ENCODE data around the gene SDR39U1. TPM values are rescaled to one million over a fixed set of nuclear protein-coding genes. Genes with fewer than 3 reads are reported as not detected.

SDR39U1 gene
- polyA plus RNA-seq, 1 donor from 2014 or later, result 94.0 TPM

DNA sequence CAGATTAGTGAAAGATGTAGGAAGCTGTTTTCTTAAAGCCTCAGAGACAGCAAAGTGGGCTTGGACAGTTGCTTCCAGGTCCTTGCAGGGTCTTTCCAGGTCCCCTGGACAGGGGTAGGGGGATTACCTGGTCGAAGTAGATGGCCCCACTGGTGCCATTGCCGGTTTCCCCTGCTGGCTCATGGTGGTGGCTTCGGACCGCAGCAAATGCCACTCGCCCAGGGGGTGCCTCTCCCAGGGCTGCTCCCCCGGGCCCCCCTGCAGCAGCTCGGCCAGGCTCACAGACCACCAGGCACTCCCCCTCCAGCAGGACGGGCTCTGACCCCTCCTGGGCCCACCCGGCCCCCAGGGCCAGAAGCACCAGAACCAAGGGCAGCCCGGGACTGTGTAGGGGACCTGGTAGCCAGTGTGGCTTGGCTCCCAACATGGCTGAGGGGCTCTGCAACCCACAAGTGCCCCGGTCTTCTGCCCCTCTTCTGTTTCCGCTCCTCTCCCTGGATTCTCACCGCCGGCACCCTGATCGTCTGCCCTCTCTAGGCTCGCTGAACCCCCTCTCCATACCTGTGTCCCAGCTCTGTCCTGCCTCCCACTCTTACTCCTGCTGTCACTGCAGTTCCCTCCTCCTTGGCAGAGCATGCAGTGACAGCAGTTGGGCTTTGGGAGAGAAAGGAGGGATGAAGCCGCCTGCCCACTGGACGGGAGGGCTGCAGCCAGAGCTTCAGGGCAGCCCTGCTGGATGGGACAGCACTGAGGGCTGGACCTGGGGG, 13.8 kb downstream of the SDR39U1 start:
- Mint-ChIP-seq H3K4me3 (peak overlapping the region; percentile 86 to 95 (median 90)), H3K27me3 (no peaks in the 10 kb centered on the region), H3K9me3 (no peaks in the 10 kb centered on the region), H3K4me1 (peaks cover 8 to 17% (median 12%) of the 10 kb centered on the region in 3 donors), H3K27ac (peak overlapping the region; percentile 97 to 100 (median 99)), H3K36me3 (peaks cover 3% of the 10 kb centered on the region)

DNA sequence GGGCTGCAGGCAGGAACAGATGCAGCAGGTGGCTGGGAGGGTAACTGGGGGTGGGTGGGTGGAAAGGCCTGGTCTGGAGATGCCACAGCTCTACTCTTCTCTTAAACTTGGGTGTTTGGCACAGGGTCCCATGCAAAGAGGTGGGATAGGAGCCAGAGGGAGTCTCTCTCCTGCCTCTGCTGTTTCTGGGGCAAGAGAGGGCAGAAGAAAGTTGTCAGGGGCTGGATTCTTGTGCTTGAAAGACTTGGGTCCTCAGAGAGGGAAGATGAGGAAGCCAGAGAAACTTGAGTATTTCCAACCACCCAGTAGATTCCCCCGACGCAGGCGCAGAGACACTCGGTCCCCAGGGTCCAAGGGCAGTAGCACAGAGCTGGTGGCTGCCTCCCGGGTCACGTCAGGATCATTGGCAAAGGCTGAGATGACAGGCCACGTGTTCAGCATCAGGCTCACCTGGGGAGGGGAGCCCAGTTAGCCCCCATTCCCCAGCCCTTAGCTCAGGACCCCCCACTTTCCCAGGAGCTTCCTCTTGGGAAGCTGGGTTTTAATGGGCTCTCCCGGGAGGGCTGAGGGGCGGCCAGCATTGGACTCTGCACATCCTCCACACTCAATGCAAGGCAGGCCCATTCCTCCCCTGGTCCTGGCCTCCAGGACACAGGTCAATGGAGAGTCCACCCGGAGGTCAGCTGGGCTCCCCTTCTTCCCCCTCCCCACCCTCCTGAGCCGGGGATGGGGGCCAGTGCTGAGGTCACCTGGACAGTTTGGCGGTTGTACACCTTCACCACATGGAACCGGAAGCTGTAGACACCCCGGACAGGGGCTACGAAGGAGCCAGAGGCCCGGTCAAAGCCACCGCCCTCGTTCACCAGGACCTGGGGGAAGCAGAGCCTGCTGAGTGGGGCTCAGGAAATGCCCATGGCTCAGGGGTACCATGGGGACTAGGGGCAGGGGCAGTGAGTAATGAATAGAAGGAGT, 14.8 kb downstream of the SDR39U1 start:
- H3K27me3 Mint-ChIP-seq, result no peaks in the 10 kb centered on the region
- no peaks in the 10 kb centered on the region for H3K9me3 Mint-ChIP-seq
- peaks cover 2% of the 10 kb centered on the region for H3K36me3 Mint-ChIP-seq
- peak overlapping the region in 2 of 4 donors; percentile 74 to 80 for H3K4me3 Mint-ChIP-seq
- peaks cover 8 to 17% (median 12%) of the 10 kb centered on the region in 3 donors for H3K4me1 Mint-ChIP-seq
- H3K27ac Mint-ChIP-seq, result peak overlapping the region; percentile 23 to 82 (median 40)

DNA sequence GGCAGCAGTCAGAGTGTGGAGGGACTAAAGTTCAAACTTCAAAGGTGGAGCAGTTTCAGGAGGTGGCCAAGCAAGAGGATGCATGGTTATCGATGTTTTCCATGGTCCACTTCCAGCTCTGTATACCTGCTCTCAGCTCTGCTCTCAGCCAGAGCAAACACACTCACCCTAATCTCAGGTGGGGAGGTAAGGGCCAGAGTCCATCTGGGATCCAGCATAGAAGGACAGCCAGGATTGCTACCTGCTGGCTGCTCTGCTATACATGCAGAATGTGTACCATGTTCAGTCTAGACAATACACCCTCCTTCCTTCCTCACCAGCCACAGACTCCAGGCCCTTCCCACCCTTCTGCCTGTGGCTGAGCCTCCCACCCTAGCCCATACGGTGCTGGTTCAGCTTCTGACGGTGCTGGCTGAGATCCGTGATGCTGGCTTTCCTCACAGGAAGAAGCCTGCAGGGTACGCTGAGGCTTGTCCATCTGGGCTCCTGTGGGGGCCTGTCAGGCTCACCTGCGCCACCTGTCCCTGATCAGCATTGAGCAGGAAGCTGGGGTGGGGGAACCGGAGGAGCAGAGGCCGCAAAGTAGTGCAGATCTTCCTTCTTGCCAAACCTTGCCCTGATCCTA, 15.6 kb downstream of the SDR39U1 start:
- Mint-ChIP-seq H3K27ac (peak overlapping the region in 2 of 3 donors; percentile 74 to 82), H3K27me3 (no peaks in the 10 kb centered on the region), H3K4me3 (peak overlapping the region in 2 of 4 donors; percentile 45 to 58), H3K4me1 (peaks cover 8 to 17% (median 12%) of the 10 kb centered on the region in 3 donors), H3K9me3 (no peaks in the 10 kb centered on the region), H3K36me3 (no peaks in the 10 kb centered on the region)

DNA sequence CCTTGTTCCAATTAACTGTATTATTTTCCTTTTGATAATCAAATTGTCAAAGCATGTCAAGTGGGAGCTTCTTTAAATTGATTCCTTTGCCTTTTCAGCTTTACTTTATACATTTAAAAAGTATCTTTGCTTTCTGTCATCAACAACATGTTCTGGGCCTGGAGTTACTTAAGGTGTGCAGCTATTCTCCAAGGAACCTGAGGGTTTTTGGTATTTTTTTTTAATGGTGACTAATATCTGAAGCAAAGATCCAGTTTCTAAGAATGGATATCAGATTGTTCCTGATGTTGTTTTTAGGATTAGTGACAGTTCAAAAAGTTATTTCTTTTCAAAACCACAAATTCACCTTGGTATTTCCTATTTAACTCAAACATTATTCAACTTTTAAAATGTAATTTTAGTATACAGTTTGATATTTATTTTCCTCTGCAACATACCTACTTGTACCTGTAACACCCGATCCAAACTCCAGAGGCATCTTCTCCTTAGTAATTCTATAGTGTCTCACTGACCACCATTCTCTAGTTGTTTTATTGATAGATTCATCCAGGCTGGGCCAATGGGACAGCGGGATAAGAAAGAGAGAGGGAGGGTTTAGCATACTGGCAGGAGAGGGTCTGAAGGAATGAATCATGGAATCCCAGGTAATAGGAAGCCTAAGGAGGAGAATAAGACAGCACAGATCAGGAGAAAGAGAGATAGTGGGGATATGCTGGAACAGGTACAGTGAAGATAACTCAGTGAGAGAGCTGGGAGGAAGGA, 16.2 kb downstream of the SDR39U1 start:
- no peaks in the 10 kb centered on the region for H3K9me3 Mint-ChIP-seq
- peak overlapping the region in 1 of 3 donors; percentile 74 for H3K27ac Mint-ChIP-seq
- peaks cover 6 to 12% (median 8%) of the 10 kb centered on the region in 3 donors for H3K4me1 Mint-ChIP-seq
- H3K36me3 Mint-ChIP-seq, result no peaks in the 10 kb centered on the region
- H3K27me3 Mint-ChIP-seq, result no peaks in the 10 kb centered on the region
- peak overlapping the region in 1 of 4 donors; percentile 66 for H3K4me3 Mint-ChIP-seq

DNA sequence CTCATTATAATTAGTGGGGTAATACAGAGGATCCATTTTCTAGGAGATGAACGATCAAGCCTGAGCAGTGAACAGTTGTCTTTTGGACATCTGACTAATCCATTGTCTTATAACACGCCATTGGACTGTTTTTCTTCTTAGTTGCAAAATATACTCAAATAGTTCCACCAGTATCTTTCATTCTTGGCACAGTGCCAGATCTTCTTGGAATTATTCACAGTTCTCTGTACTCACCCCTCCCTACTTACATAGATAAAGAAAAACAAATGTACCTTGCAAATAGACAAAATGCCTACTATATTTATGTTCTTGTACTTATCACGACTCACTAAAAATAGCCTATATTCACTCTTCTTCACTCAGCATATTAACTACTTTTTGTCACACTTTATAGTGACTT, 16.9 kb downstream of the SDR39U1 start:
- H3K9me3 Mint-ChIP-seq, result no peaks in the 10 kb centered on the region
- peaks cover 3 to 9% (median 6%) of the 10 kb centered on the region in 3 donors for H3K4me1 Mint-ChIP-seq
- H3K27me3 Mint-ChIP-seq, result no peaks in the 10 kb centered on the region
- peak overlapping the region in 1 of 3 donors; percentile 47 for H3K27ac Mint-ChIP-seq
- peak overlapping the region in 1 of 4 donors; percentile 66 for H3K4me3 Mint-ChIP-seq
- H3K36me3 Mint-ChIP-seq, result no peaks in the 10 kb centered on the region

DNA sequence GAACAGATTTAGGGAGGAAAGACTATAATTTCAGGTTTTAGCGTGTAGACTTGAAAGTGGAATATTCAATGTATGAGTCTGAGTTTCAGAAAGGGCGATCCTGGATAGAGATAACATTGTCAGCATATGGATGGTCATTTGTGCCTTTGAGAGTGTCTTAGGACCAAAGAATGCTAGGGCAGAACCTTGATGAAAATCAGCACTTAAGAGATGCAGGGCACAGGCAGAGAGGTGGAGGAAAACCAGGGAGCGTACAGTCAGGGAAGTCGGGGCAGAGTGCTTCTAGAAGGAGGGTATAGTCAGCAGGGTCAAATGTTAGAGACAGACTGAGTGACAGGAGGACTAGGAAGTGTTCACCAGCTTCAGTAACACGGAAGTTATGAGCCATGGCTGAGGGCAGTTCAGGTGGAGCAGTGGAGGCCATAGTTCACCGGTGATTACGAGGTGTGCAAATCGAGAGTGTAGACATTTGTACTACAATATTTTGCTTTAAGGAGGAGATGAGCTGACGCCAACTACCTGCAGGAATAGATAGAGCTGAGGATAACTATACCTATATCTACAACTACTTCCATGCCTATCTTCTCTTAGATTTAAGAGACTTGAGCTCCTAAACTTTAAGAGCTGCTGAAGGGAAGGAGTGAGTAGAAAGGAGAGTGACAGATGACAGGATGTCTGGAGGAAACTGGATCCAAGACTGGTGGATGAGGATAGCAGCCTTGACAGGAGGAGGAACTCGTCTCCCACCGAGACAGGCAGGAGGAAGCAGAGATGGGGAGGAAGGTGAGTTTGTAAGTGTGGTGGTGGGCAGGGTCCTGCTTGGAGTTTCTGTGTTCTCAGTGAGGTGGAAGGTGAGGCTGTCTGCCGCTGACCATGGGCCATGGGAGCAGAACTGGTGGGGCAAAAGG, 19.6 kb downstream of the SDR39U1 start:
- no peak overlapping the region for H3K27ac Mint-ChIP-seq
- peaks cover 5% of the 10 kb centered on the region for H3K27me3 Mint-ChIP-seq

DNA sequence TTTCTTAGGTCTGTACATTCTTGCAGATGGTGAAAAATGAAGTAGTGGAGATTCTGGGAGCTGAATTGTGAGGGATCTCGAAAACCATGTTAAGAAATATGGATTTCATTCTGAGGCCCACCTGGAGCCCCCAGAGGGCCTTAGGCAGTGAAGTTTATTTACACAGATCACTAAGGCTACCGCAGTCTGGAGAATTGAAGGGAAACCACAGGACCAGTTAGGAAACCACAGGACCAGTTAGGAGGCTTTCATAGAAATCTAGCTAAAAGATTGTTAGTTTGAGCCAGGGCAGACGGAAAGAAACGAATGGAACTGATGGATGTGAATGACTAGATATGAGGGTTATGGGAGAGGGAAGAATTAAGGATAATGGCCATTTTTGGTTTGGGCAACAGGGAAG, 20.3 kb downstream of the SDR39U1 start:
- Mint-ChIP-seq H3K4me3 (no peak overlapping the region), H3K36me3 (peaks cover 2% of the 10 kb centered on the region), H3K27me3 (peaks cover 5% of the 10 kb centered on the region), H3K9me3 (no peaks in the 10 kb centered on the region), H3K27ac (no peak overlapping the region), H3K4me1 (peaks cover 0 to 4% (median 3%) of the 10 kb centered on the region in 3 donors)

More for the DNA sequence above, 19.6 kb downstream of the SDR39U1 start:
- Mint-ChIP-seq H3K36me3 (no peaks in the 10 kb centered on the region), H3K4me1 (peaks cover 2 to 4% (median 3%) of the 10 kb centered on the region in 3 donors), H3K9me3 (no peaks in the 10 kb centered on the region), H3K4me3 (no peak overlapping the region)

DNA sequence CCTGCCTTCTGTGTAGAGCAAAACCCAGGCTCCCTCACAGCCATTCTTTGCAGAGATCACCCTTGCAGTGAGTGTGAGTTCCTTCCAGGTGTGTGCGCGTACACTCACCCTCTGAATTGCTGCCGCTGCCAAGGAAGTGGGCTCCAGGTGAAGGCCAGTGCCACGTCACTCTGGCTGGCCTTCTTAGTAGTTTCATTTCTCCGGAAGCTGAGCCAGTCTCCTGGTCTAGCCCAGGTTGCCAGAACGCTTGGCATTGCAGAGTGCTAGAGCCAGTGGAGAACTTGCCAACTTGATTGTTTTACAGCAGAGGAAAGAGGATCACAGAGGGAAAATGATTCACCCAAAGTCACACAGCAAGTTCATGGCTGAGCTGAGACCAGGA, 24.1 kb downstream of the SDR39U1 start:
- Mint-ChIP-seq H3K27me3 (peaks cover 18% of the 10 kb centered on the region), H3K9me3 (no peaks in the 10 kb centered on the region), H3K4me1 (no peaks in the 10 kb centered on the region), H3K36me3 (peaks cover 2% of the 10 kb centered on the region), H3K4me3 (no peak overlapping the region), H3K27ac (no peak overlapping the region)

DNA sequence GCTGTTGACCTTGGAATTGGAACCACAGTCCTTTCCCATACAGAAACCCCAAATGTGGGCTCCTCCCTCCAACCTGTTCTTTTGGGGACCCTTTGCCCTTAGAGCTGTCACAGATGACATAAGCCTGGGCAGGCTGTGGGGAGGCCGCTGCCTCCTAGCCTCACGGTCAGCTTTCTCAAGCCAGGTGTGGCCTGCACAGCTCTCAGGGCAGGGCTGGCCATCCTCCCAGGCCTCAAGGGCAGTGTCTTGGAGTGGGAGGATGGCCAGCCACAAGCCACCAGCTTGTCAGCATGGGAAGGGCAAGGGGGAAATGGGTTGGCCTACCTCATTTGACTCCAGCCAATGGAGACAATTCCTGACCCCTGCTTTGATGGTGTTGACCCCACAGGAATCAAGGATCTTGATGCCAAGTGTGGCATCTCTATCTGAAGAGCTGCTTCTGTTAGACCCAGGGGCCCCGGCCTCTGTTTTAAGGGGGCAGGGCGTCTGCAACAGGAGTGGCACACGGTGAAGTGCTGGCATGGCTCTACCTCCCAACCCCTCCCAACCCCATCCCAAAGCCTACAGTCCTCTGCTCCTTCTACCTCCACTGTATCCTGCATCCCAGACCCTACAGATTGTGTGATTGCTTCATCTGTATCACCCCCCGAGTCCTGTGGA, 24.6 kb downstream of the SDR39U1 start:
- peaks cover 18% of the 10 kb centered on the region for H3K27me3 Mint-ChIP-seq
- H3K36me3 Mint-ChIP-seq, result peaks cover 2% of the 10 kb centered on the region
- no peaks in the 10 kb centered on the region for H3K4me1 Mint-ChIP-seq
- no peak overlapping the region for H3K27ac Mint-ChIP-seq
- no peak overlapping the region for H3K4me3 Mint-ChIP-seq
- no peaks in the 10 kb centered on the region for H3K9me3 Mint-ChIP-seq

DNA sequence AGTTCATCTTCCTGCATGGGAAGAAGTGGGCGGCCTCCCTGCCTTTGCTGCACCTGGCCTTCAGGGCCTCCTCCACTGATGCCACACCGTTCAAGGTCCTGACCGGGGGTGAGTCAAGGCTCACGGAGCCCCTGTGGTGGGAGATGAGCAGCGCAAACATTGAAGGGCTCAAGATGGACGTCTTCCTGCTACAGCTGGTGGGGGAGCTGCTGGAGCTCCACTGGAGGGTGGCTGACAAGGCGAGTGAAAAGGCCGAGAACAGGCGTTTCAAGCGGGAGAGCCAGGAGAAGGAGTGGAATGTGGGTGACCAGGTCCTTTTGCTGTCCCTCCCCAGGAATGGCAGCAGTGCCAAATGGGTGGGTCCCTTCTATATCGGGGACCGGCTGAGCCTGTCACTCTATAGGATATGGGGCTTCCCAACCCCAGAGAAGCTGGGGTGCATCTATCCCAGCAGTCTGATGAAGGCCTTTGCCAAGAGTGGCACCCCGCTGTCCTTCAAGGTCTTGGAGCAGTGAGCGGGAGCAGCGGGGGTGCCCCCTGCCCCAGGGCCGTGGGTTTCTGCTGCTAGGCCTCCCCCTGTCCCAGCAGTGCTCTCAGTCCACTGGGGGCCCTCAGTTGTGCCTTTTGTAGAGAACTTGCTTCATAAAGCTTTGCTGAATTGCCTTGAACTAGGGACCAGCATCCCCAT, 25.5 kb downstream of the SDR39U1 start:
- Mint-ChIP-seq H3K27ac (no peak overlapping the region), H3K36me3 (peaks cover 2% of the 10 kb centered on the region)

DNA sequence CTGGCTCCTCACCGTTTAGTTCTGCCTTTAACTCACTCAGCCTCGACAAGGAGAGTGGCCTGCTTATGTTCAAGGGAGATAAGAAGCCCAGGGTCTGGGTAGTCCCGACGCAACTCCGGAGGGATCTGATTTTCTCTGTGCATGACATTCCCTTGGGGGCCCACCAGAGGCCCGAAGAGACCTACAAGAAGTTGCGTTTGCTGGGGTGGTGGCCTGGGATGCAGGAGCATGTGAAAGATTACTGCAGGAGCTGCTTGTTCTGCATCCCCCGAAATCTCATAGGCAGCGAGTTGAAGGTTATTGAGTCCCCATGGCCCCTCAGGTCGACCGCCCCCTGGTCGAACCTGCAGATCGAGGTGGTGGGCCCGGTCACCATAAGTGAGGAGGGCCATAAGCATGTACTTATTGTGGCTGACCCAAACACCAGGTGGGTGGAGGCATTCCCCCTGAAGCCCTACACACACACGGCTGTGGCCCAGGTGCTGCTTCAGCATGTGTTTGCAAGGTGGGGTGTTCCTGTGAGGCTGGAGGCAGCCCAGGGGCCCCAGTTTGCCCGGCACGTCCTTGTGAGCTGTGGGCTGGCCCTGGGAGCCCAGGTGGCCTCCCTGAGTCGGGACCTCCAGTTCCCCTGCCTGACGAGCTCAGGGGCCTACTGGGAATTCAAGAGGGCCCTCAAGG, 26.2 kb downstream of the SDR39U1 start:
- Mint-ChIP-seq H3K4me3 (peak overlapping the region in 1 of 4 donors; percentile 57), H3K36me3 (peaks cover 2% of the 10 kb centered on the region)

More for the DNA sequence above, 25.5 kb downstream of the SDR39U1 start:
- peaks cover 19% of the 10 kb centered on the region for H3K27me3 Mint-ChIP-seq
- no peaks in the 10 kb centered on the region for H3K4me1 Mint-ChIP-seq
- no peaks in the 10 kb centered on the region for H3K9me3 Mint-ChIP-seq
- H3K4me3 Mint-ChIP-seq, result no peak overlapping the region

More for the DNA sequence above, 26.2 kb downstream of the SDR39U1 start:
- Mint-ChIP-seq H3K27ac (no peak overlapping the region), H3K9me3 (no peaks in the 10 kb centered on the region), H3K27me3 (peaks cover 20% of the 10 kb centered on the region), H3K4me1 (no peaks in the 10 kb centered on the region)
